ACHN (cell line): ENCODE data around the gene YOD1.

Source experiments
- DNase-seq: peaks from one replicate; pipeline ENCODE4 v3.0.0-alpha.2; 2015
- in situ Hi-C: cut with HindIII; loops from 2 replicates; pipeline ENCODE4 v1.10.0; 2017; ENCODE audit warnings: low sequenced_read_pairs, low pct_ligation_motif_present, low pct_unique_long_range_greater_than_20kb

The YOD1 gene

GRCh38 chr1:207051191-207051943 lies at the start of gene YOD1:
Gene YOD1, minus strand, starts transcription at chr1:207051208. Its CDS starts 178 bp downstream, at chr1:207051030.
- peak; percentile 98 for DNase-seq
- in situ Hi-C loops = no loop called here

GRCh38 chr1:207097871-207098324 lies 46.9 kb upstream of the YOD1 start:
- in situ Hi-C loops = no loop called here
- DNase-seq = no peak

- in situ Hi-C loops = no loop called here
Observed at GRCh38 chr1:207093944-207094343, 42.9 kb upstream of the YOD1 start.

GRCh38 chr1:207091200-207091908 lies 40.3 kb upstream of the YOD1 start:
- in situ Hi-C loops = no loop called here
- DNase-seq = no peak

More at GRCh38 chr1:207093944-207094343, 42.9 kb upstream of the YOD1 start:
- no peak for DNase-seq

GRCh38 chr1:207089627-207090355 lies 38.8 kb upstream of the YOD1 start:
- in situ Hi-C loops = no loop called here
- no peak for DNase-seq

- no peak for DNase-seq
- in situ Hi-C loops = no loop called here
Observed at GRCh38 chr1:207088701-207089626, 38.0 kb upstream of the YOD1 start, which contains the start of gene C4BPB. Gene C4BPB, plus strand, starts transcription at chr1:207088860. Its CDS starts 672 bp downstream, at chr1:207089532.

GRCh38 chr1:207088161-207088560 lies 37.2 kb upstream of the YOD1 start:
- DNase-seq = no peak
- in situ Hi-C loops = no loop called here

- in situ Hi-C loops = no loop called here
- DNase-seq = no peak
Observed at GRCh38 chr1:207085887-207086286, 34.9 kb upstream of the YOD1 start.

GRCh38 chr1:207084701-207085180 lies 33.7 kb upstream of the YOD1 start:
- in situ Hi-C loops = no loop called here
- DNase-seq = peak; percentile 73

- no peak for DNase-seq
- in situ Hi-C loops = no loop called here
Observed at GRCh38 chr1:207084232-207084631, 33.2 kb upstream of the YOD1 start.

GRCh38 chr1:207081806-207082205 lies 30.8 kb upstream of the YOD1 start:
- in situ Hi-C loops = no loop called here

GRCh38 chr1:207081088-207081487 lies 30.1 kb upstream of the YOD1 start:
- in situ Hi-C loops = no loop called here
- no peak for DNase-seq

More at GRCh38 chr1:207081806-207082205, 30.8 kb upstream of the YOD1 start:
- no peak for DNase-seq

- in situ Hi-C loops = no loop called here
- DNase-seq = peak; percentile 10
Observed at GRCh38 chr1:207079706-207080241, 28.8 kb upstream of the YOD1 start.

- in situ Hi-C loops = no loop called here
Observed at GRCh38 chr1:207078578-207079132, 27.6 kb upstream of the YOD1 start.

GRCh38 chr1:207077470-207078377 lies 26.7 kb upstream of the YOD1 start:
- in situ Hi-C loops = no loop called here
- DNase-seq = peak; percentile 70

More at GRCh38 chr1:207078578-207079132, 27.6 kb upstream of the YOD1 start:
- DNase-seq = no peak

- DNase-seq = no peak
- in situ Hi-C loops = no loop called here
Observed at GRCh38 chr1:207077012-207077411, 26.0 kb upstream of the YOD1 start.
